ENCODE measurements around the gene SPINK14.

SPINK14 gene

GRCh38 chr5:148186248-148187003 is 18.1 kb downstream of the SPINK14 start:
- no peak overlapping the region for H3K4me3 ChIP-seq (replicated peaks; ENCODE audit: low read depth, low read length)
- TF ChIP-seq CTCF (IDR thresholded peaks at IDR 0.05; ENCODE audit: low read depth, low read length, missing control alignments): no peak
- DNase-seq (ENCODE audit: extremely low read depth, low read depth): no peak

GRCh38 chr5:148191010-148191409 is 22.7 kb downstream of the SPINK14 start:
- no peak for TF ChIP-seq CTCF (IDR thresholded peaks at IDR 0.05; ENCODE audit: low read depth, low read length, missing control alignments)
- DNase-seq (ENCODE audit: extremely low read depth, low read depth): no peak

GRCh38 chr5:148193202-148193601 is 24.9 kb downstream of the SPINK14 start:
- DNase-seq (ENCODE audit: extremely low read depth, low read depth): no peak
- no peak for TF ChIP-seq CTCF (IDR thresholded peaks at IDR 0.05; ENCODE audit: low read depth, low read length, missing control alignments)
- no peak overlapping the region for H3K4me3 ChIP-seq (replicated peaks; ENCODE audit: low read depth, low read length)

More at GRCh38 chr5:148191010-148191409, 22.7 kb downstream of the SPINK14 start:
- no peak overlapping the region for H3K4me3 ChIP-seq (replicated peaks; ENCODE audit: low read depth, low read length)

GRCh38 chr5:148201151-148201550 is 32.8 kb downstream of the SPINK14 start:
- DNase-seq (ENCODE audit: extremely low read depth, low read depth): no peak
- no peak overlapping the region for H3K4me3 ChIP-seq (replicated peaks; ENCODE audit: low read depth, low read length)
- no peak for TF ChIP-seq CTCF (IDR thresholded peaks at IDR 0.05; ENCODE audit: low read depth, low read length, missing control alignments)

GRCh38 chr5:148202531-148203203 is 34.3 kb downstream of the SPINK14 start, which contains the start of gene SPINK6:
Gene SPINK6 (plus strand): TSS chr5:148203042. CDS start chr5:148203097, 55 bp downstream.
- DNase-seq (ENCODE audit: extremely low read depth, low read depth): no peak
- no peak within 1 kb of the TSS for H3K4me3 ChIP-seq (replicated peaks; ENCODE audit: low read depth, low read length)
- no peak for TF ChIP-seq CTCF (IDR thresholded peaks at IDR 0.05; ENCODE audit: low read depth, low read length, missing control alignments)

- H3K4me3 ChIP-seq (replicated peaks; ENCODE audit: low read depth, low read length): no peak overlapping the region
- no peak for TF ChIP-seq CTCF (IDR thresholded peaks at IDR 0.05; ENCODE audit: low read depth, low read length, missing control alignments)
- DNase-seq (ENCODE audit: extremely low read depth, low read depth): no peak
Observed at GRCh38 chr5:148205044-148205806, 36.9 kb downstream of the SPINK14 start.

All from HFF-Myc (cell line).